Thoracic aorta endothelial cell (primary cell): Measurements from ENCODE around the gene SYTL3. TPM values are rescaled to one million over a fixed set of nuclear protein-coding genes. Genes with fewer than 3 reads are reported as not detected.

Experiments used
- small RNA-seq: library from RNA; depleted of rRNA; stranded (forward); fragments of <200 nt; gene quantifications from one replicate; pipeline ENCODE3, GENCODE V24; 2012
- total RNA-seq: library from RNA; depleted of rRNA; stranded (reverse); fragments of >200 nt; gene quantifications from 2 replicates; pipeline ENCODE4 v1.2.3, GENCODE V29; 2012

Gene SYTL3, protein sequence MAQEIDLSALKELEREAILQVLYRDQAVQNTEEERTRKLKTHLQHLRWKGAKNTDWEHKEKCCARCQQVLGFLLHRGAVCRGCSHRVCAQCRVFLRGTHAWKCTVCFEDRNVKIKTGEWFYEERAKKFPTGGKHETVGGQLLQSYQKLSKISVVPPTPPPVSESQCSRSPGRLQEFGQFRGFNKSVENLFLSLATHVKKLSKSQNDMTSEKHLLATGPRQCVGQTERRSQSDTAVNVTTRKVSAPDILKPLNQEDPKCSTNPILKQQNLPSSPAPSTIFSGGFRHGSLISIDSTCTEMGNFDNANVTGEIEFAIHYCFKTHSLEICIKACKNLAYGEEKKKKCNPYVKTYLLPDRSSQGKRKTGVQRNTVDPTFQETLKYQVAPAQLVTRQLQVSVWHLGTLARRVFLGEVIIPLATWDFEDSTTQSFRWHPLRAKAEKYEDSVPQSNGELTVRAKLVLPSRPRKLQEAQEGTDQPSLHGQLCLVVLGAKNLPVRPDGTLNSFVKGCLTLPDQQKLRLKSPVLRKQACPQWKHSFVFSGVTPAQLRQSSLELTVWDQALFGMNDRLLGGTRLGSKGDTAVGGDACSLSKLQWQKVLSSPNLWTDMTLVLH
- 0.65 and 1.2 TPM in 2 replicates for total RNA-seq

DNA sequence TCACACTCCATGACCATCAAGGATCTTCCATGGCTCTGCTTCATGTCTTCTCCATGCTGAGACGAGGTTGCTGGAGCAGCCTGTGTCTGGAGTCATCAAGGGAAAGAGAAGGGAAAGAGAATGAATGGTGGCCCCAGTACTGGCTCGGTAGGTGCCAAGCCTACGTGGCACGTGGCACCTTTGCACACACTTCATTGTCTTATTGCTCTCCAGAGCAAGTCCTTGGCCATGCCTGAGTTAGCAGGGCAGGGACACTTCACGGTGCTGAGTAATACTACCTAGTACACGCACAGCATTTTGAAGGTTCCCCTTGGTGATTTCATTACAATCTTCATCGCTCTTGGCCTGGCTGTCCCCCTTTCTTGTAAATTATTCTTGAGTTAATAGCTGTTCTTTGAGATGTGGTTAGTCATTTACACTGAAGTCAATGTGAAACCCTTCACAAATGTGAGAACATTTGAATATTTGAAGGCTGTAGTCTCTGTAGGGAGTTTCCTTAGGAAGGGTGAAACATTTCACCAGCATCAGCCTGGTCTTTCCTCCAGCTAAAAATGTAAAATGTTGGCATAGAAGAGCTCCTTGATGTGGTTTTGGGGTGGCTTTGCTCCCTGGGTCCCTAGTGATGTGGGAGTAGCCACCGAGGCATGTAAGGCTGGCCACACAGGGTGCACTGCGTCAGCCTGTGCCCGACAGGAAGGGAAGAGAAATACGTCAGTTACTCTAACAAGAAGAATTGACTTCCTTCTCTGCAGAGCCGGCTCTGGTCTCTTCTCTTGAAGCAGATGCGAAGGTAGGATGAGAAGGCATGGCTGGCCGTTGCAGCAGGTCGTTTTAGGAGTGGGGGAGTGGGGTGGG is at the start of gene SYTL3:
Gene SYTL3 (plus strand): TSS at position 766 of the 855 bp plus-strand sequence. CDS start 13,215 bp downstream, outside the sequence.

DNA sequence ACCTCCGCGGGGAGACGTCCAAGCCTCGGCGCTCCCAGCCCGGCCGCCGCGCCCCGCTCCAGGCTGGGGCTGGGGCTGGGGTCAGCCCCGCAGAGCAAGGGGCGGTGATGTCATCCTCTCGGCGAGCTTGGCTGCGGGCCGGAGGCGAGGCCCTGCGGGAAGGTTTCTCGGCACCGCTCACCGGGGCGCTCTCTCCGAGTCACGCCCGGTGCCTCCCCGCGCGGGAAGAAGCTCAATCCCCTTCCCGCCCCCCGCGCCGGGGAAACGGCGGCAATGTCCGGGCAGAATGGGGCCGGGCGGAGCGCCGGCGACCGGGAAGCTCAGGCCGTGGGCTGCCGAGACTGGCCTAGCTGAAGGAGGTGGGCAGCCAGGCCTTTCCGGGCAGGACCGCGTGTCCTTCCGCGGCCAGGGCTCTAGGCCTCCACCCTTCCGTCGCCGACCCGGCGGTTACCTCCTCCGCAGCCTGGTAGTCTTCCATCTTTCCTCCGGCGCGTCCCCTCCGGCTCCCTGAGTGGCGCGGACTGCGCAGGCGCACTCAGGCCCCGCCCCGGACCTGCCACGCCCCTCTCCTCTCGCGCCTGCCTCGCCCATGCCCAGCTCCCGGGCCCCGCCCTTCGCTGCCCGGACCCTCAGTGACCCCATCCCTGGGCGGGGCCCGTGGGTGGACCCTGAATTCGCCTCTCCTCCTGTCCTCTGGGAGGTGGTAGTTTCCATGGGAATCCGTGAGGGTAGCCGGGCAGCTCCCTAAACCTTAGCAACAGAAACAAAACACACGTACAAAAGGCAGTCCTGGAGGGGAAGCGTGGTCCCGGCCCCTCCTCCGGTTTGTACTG is 5.4 kb upstream of the SYTL3 start, which contains the start of gene DYNLT1:
Gene DYNLT1 (minus strand): TSS at position 513 of the 833 bp plus-strand sequence. CDS start 35 bp downstream, at position 478.

Small RNA genes lying within 50 kb of the gene (small RNA-seq; reads per million reads assigned to genes)
- gene MIR3918 (not detected), gene MIR7161 (not detected)

Other genes starting within 250 kb of the SYTL3 start
- 54.5 and 60.9 TPM in 2 replicates for gene TMEM181, start 90.0 kb upstream of the SYTL3 start, total RNA-seq
- 68.6 and 98.0 TPM in 2 replicates for gene DYNLT1, start 5.3 kb upstream of the SYTL3 start, total RNA-seq
- 90.8 and 99.5 TPM in 2 replicates for gene EZR, start 169.3 kb downstream of the SYTL3 start, total RNA-seq